Adrenal gland (tissue), 5 donors: ENCODE results near the gene ETV5.

Experiments
- CTCF ChIP-seq, 6 experiments: fragments of 450-650 bp in 4 of 6; fragments of 200-600 bp in 2 of 6; sonication (generic) in 1 of 6; IDR thresholded peaks; 1 replicate in 5 of 6; 2 replicates in 1 of 6; pipeline versions ENCODE4 v1.5.1 to v1.8.0; 2016 to 2021; ENCODE audit warnings: antibody characterized with exemption in 6 of 6, mild to moderate bottlenecking in 2 of 6, moderate library complexity in 1 of 6
- POLR2A ChIP-seq, 2 donors: fragments of 450-650 bp; IDR thresholded peaks; one replicate each; pipeline ENCODE4 v1.6.1; 2017; ENCODE audit warnings: antibody characterized with exemption in 2 of 2, mild to moderate bottlenecking in 2 of 2, moderate library complexity in 1 of 2
- donor health status: DM: no; HTN: no; CAD: no.

DNA sequence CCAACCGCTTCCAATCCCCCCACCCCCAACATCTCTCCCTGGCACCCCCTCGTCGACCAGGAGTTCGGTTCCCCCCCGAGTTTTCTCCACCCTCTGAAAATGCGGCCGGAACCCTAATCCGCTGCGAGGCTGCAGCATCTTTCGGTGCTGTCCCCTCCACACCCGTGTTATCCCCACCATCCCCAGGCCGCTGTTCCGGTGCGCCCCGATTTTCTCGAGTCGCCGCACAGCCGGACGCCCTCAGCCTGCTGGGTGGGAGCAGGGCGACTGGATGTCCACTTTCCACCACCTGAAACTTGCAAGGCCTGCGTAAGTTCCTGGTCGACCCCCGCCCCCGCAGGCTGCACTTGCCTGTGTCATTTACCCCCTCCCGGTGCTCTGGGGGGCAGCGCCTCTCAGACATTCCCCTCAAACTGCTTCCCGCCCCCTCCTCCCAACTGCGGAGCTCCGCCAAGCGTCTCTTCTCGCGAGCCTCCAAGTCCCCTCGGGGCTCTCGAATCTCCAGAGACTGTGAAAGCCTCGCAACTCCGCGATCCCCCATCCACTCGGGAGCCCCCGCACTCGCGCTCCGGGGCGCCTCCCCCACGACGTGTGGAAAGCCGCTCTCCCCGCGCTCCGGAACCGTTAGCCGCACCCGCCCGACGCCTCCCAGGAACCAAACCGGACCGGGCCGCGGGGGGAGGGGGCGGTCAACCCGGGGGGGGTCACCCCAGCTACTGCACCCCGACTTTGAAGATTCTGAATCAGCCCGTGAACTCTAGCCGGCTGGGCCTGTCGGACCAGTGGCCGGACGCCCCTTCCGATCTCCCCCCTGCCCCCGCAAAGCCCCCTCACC lies 566 bp downstream of the ETV5 start:
- TF ChIP-seq POLR2A (IDR thresholded peaks at IDR 0.05) (no peak), CTCF (IDR thresholded peaks at IDR 0.05) (no peak)
